A549 (cell line): ENCODE results near the gene GRM7.

Experiments
- ELK1 ChIP-seq: fragments of 150-350 bp; IDR thresholded peaks from 2 replicates; pipeline ENCODE4 v1.6.1; 2014; ENCODE audit warnings: low read depth, mild to moderate bottlenecking, low read length
- FOSL2 ChIP-seq, 2 experiments: fragments of 450-650 bp in 1 of 2; fragments of >200 bp in 1 of 2; sonication (Bioruptor Twin) in 1 of 2; formaldehyde crosslinking; IDR thresholded peaks; 2 replicates each; pipeline versions ENCODE4 v1.5.0 to v1.6.1; 2016 to 2020; ENCODE audit warnings: mild to moderate bottlenecking in 1 of 2, moderate library complexity in 1 of 2
- GATA3 ChIP-seq: IDR thresholded peaks from 2 replicates; pipeline ENCODE4 v1.6.1; 2012; ENCODE audit warnings: borderline replicate concordance
- HDAC2 ChIP-seq: fragments of 200-600 bp; sonication (generic); IDR thresholded peaks from 2 replicates; pipeline ENCODE4 v1.6.1; 2016
- JUN ChIP-seq, 2 experiments: fragments of >200 bp; sonication (Bioruptor Twin); formaldehyde crosslinking; IDR thresholded peaks; 2 replicates in 1 of 2; 3 replicates in 1 of 2; pipeline ENCODE4 v1.6.1; 2016 to 2017
- POLR2A ChIP-seq: IDR thresholded peaks from 2 replicates; pipeline ENCODE4 v1.6.1; 2012; ENCODE audit warnings: mild to moderate bottlenecking, low read length
- RAD21 ChIP-seq, 2 experiments: fragments of >200 bp in 1 of 2; sonication (Bioruptor Twin) in 1 of 2; formaldehyde crosslinking in 1 of 2; IDR thresholded peaks in 1 of 2; conservative IDR thresholded peaks in 1 of 2; 2 replicates in 1 of 2; 3 replicates in 1 of 2; pipeline ENCODE4 v1.6.1; 2012 to 2018; ENCODE audit warnings: inconsistent platforms in 1 of 2
- REST ChIP-seq: fragments of 200-600 bp; sonication (generic); IDR thresholded peaks from 2 replicates; pipeline ENCODE4 v1.6.1; 2016; ENCODE audit warnings: antibody characterized with exemption, mild to moderate bottlenecking, moderate library complexity
- TP53 ChIP-seq: fragments of 250-450 bp; sonication (Bioruptor Pico); IDR thresholded peaks from 2 replicates; pipeline ENCODE4 v1.5.0; 2021; ENCODE audit warnings: mild to moderate bottlenecking, moderate library complexity
- TF ChIP-seq, protein P1 (sequence below): fragments of >200 bp; sonication (Bioruptor Twin); formaldehyde crosslinking; IDR thresholded peaks from 3 replicates; pipeline ENCODE4 v1.5.1; 2016

GRCh38 chr3:7744850-7745249 lies 883.9 kb downstream of the GRM7 start:
- TF ChIP-seq, protein P1, sequence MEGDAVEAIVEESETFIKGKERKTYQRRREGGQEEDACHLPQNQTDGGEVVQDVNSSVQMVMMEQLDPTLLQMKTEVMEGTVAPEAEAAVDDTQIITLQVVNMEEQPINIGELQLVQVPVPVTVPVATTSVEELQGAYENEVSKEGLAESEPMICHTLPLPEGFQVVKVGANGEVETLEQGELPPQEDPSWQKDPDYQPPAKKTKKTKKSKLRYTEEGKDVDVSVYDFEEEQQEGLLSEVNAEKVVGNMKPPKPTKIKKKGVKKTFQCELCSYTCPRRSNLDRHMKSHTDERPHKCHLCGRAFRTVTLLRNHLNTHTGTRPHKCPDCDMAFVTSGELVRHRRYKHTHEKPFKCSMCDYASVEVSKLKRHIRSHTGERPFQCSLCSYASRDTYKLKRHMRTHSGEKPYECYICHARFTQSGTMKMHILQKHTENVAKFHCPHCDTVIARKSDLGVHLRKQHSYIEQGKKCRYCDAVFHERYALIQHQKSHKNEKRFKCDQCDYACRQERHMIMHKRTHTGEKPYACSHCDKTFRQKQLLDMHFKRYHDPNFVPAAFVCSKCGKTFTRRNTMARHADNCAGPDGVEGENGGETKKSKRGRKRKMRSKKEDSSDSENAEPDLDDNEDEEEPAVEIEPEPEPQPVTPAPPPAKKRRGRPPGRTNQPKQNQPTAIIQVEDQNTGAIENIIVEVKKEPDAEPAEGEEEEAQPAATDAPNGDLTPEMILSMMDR = no peak
- TF ChIP-seq POLR2A (no peak), JUN (IDR thresholded peaks at IDR 0.05) (no peak), RAD21 (conservative IDR thresholded peaks at IDR 0.05 in 1 of 2, IDR thresholded peaks at IDR 0.05 in 1 of 2) (no peak), TP53 (no peak), FOSL2 (IDR thresholded peaks at IDR 0.05) (no peak), FOSL2 (CRISPR knock-in tag; IDR thresholded peaks at IDR 0.05) (no peak), GATA3 (no peak), HDAC2 (no peak), REST (no peak), ELK1 (no peak)
